Measurements from ENCODE around the gene SYNGR2.
A peak's percentile ranks its signal among the peaks of the same experiment; 100 is the strongest.

SYNGR2 gene

DNA sequence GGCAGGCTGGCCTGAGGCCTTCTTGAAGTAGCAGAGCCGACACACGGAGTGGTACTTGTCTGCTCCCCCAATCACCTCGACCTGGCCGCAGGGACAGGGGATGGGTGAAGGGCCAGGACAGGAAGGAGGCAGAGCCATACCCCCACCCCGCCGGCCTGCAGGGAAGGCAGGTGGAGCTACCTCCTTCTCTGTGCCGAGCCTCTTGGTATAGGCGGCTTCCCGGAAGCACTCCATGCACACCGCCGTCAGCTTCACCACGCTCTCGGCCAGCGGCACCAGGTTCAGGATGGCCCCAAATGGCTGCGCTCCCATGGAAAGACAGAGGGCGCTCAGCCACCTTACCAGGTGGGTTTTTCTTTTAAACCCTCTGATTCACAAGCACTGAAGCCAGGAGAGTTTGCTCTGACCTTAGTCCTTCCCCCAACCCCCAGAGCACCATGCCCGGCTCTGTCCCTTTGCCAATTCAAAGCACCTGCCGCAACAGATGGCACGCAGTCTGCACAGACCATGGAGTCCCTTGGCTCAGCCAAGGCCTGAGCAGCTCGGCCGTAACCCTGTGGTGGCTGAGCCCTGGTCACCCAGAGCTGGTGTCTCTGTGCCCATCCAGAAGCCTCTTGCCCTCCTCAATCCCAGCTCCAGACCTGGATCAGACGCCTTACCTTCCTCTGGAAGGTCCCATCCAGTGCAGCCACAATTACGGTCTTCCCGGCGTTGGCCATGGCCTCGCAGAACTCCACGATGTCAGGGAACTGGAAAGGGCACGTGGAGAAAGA, 6.7 kb downstream of the SYNGR2 start:
- H3K4me3 ChIP-seq (replicated peaks in 1 of 2; ENCODE audit: low read depth in 2 of 2, low read length in 2 of 2) = no peak overlapping the region
- TF ChIP-seq, protein P1, sequence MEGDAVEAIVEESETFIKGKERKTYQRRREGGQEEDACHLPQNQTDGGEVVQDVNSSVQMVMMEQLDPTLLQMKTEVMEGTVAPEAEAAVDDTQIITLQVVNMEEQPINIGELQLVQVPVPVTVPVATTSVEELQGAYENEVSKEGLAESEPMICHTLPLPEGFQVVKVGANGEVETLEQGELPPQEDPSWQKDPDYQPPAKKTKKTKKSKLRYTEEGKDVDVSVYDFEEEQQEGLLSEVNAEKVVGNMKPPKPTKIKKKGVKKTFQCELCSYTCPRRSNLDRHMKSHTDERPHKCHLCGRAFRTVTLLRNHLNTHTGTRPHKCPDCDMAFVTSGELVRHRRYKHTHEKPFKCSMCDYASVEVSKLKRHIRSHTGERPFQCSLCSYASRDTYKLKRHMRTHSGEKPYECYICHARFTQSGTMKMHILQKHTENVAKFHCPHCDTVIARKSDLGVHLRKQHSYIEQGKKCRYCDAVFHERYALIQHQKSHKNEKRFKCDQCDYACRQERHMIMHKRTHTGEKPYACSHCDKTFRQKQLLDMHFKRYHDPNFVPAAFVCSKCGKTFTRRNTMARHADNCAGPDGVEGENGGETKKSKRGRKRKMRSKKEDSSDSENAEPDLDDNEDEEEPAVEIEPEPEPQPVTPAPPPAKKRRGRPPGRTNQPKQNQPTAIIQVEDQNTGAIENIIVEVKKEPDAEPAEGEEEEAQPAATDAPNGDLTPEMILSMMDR (IDR thresholded peaks at IDR 0.05; ENCODE audit: low read depth, low read length) = no peak
- no peak for DNase-seq (ENCODE audit: low read depth in 2 of 2)

DNA sequence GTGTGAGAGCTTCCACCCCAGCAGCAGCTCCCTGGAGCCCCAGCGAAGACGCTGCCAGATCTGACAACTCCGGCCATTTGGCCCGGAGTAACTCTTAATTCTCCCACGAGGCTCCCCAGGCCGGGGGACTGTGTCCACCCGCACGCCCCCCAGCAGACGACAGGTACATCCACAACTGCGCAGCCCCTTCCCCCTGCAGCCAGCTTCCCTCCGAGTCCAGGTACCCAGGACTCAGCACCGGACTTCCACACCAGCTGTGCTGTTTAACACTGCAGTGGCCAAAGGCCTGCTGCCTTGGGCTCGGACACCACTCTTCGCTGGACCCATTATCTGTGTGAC, 7.2 kb downstream of the SYNGR2 start:
- no peak overlapping the region for H3K4me3 ChIP-seq (replicated peaks in 1 of 2; ENCODE audit: low read depth in 2 of 2, low read length in 2 of 2)
- TF ChIP-seq, protein P1 (IDR thresholded peaks at IDR 0.05; ENCODE audit: low read depth, low read length) = no peak
- no peak for DNase-seq (ENCODE audit: low read depth in 2 of 2)

- no peak overlapping the region for H3K4me3 ChIP-seq (replicated peaks in 1 of 2; ENCODE audit: low read depth in 2 of 2, low read length in 2 of 2)
- TF ChIP-seq, protein P1 (IDR thresholded peaks at IDR 0.05; ENCODE audit: low read depth, low read length) = peak; percentile 94
- DNase-seq (ENCODE audit: low read depth in 2 of 2) = peak; percentile 53 to 64
These were observed 8.2 kb downstream of the SYNGR2 start for GRCh38 chr17:78176548-78177025.

DNA sequence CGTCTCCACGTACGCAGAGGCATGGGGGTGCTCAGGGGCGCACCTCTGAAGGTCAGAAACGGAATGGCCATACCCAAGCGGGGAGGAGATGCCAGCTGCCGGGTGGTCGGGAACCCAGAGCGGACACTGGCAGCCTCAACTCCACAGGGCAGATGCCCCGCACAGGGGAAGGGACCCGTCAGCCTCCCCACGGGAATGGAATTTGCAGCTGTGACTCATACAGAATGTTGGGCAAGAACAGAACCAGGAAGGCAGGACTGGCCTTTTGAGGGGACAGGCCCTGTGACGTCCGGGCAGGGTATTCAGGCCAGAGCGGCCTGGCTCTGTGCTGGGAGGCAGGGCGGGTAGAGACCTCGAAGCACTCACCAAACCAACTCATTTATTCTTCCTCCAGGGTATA, 11.0 kb downstream of the SYNGR2 start:
- TF ChIP-seq, protein P1 (IDR thresholded peaks at IDR 0.05; ENCODE audit: low read depth, low read length) = no peak
- DNase-seq (ENCODE audit: low read depth in 2 of 2) = peak; percentile 55 to 67
- no peak overlapping the region for H3K4me3 ChIP-seq (replicated peaks in 1 of 2; ENCODE audit: low read depth in 2 of 2, low read length in 2 of 2)

DNA sequence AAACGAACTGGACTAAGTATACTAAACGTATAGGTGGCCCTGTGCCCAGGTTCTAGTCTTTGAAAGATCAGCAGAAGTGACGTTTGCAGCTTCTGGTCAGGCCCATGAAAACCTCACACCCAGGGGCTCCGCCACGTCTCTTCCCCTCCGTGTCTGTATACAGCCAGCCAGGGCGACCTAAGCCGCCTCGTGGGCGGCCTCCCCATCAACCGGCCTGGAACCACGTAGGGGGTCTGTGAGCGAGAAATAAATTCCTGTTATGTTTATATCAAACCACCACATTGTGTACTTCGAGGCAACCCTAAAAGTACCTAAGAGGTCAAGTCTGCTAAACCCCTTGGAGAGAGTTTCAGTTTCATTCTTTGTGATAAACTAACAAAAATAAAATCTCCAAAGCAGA, 11.7 kb downstream of the SYNGR2 start:
- DNase-seq (ENCODE audit: low read depth in 2 of 2) = no peak
- no peak overlapping the region for H3K4me3 ChIP-seq (replicated peaks in 1 of 2; ENCODE audit: low read depth in 2 of 2, low read length in 2 of 2)
- TF ChIP-seq, protein P1 (IDR thresholded peaks at IDR 0.05; ENCODE audit: low read depth, low read length) = no peak

- TF ChIP-seq, protein P1 (IDR thresholded peaks at IDR 0.05; ENCODE audit: low read depth, low read length) = no peak
- H3K4me3 ChIP-seq (replicated peaks in 1 of 2; ENCODE audit: low read depth in 2 of 2, low read length in 2 of 2) = no peak overlapping the region
- DNase-seq (ENCODE audit: low read depth in 2 of 2) = no peak
These were observed 12.1 kb downstream of the SYNGR2 start for GRCh38 chr17:78180508-78180907.

GRCh38 chr17:78182504-78182903, 14.1 kb downstream of the SYNGR2 start:
- DNase-seq (ENCODE audit: low read depth in 2 of 2) = no peak
- no peak overlapping the region for H3K4me3 ChIP-seq (replicated peaks in 1 of 2; ENCODE audit: low read depth in 2 of 2, low read length in 2 of 2)
- TF ChIP-seq, protein P1 (IDR thresholded peaks at IDR 0.05; ENCODE audit: low read depth, low read length) = no peak
